Smooth muscle cell (in vitro differentiated cells): Measurements from ENCODE around the gene CFD. TPM values are rescaled to one million over a fixed set of nuclear protein-coding genes. Genes with fewer than 3 reads are reported as not detected.

Source experiments
- DNase-seq: peaks from one replicate; lab custom pipeline; 2025; ENCODE audit not compliant: unreplicated experiment; lab: John Stamatoyannopoulos, UW
- H2AFZ ChIP-seq: fragments of 200-600 bp; sonication (generic); 2 replicates; pipeline ENCODE4 v1.6.0; 2016; ENCODE audit warnings: antibody characterized with exemption, low read depth, mild to moderate bottlenecking
- H3F3A ChIP-seq: fragments of 200-600 bp; sonication (generic); 2 replicates; pipeline ENCODE4 v1.6.0; 2017; ENCODE audit warnings: antibody characterized with exemption, low read depth
- H3K27ac ChIP-seq: fragments of 200-600 bp; sonication (generic); 2 replicates; pipeline ENCODE4 v1.5.1; 2016; ENCODE audit warnings: low read depth, mild to moderate bottlenecking
- H3K27me3 ChIP-seq: fragments of 200-600 bp; sonication (generic); 2 replicates; pipeline ENCODE4 v1.6.1; 2016; ENCODE audit warnings: low read depth, mild to moderate bottlenecking
- H3K36me3 ChIP-seq: fragments of 200-600 bp; sonication (generic); 2 replicates; pipeline ENCODE4 v1.5.1; 2016; ENCODE audit warnings: low read depth
- H3K4me1 ChIP-seq: fragments of 200-600 bp; sonication (generic); 2 replicates; pipeline ENCODE4 v1.5.1; 2016; ENCODE audit warnings: low read depth
- H3K4me2 ChIP-seq: fragments of 200-600 bp; sonication (generic); 2 replicates; pipeline ENCODE4 v1.6.0; 2016; ENCODE audit warnings: mild to moderate bottlenecking
- H3K4me3 ChIP-seq: fragments of 200-600 bp; sonication (generic); 2 replicates; pipeline ENCODE4 v1.5.1; 2016; ENCODE audit warnings: mild to moderate bottlenecking
- H3K79me2 ChIP-seq: fragments of 200-600 bp; sonication (generic); 2 replicates; pipeline ENCODE4 v1.6.0; 2016; ENCODE audit warnings: low read depth, mild to moderate bottlenecking
- H3K9ac ChIP-seq: fragments of 200-600 bp; sonication (generic); 2 replicates; pipeline ENCODE4 v1.6.0; 2016; ENCODE audit warnings: low read depth
- H3K9me3 ChIP-seq: fragments of 200-600 bp; sonication (generic); replicated peaks from 2 replicates; pipeline ENCODE4 v1.5.1; 2016; ENCODE audit warnings: low read depth
- H4K20me1 ChIP-seq: fragments of 200-600 bp; sonication (generic); 2 replicates; pipeline ENCODE4 v1.6.0; 2016; ENCODE audit warnings: low read depth
- WGBS: methylation state at CpG from one replicate; pipeline ENCODE4 v1.1.7; 2016; ENCODE audit warnings: low lambda C conversion rate; 5-methylcytosine and 5-hydroxymethylcytosine counted together
- polyA plus RNA-seq: library from polyadenylated mRNA; unstranded; fragments of >200 nt; fragmentation: Nextera tagmentation; extraction: Ambion mirVana; gene quantifications from 2 replicates; pipeline ENCODE4 v1.2.1, GENCODE V29; 2016
- total RNA-seq: library from RNA; depleted of rRNA; stranded (reverse); fragments of >200 nt; gene quantifications from 2 replicates; pipeline ENCODE4 v1.2.3, GENCODE V29; 2014
- TF ChIP-seq, protein P1 (sequence below): fragments of 200-600 bp; sonication (generic); IDR thresholded peaks from 2 replicates; pipeline ENCODE4 v1.5.1; 2017; ENCODE audit warnings: borderline replicate concordance, mild to moderate bottlenecking, antibody characterized with exemption; ENCODE audit not compliant: insufficient read depth, poor library complexity, severe bottlenecking

The CFD gene
- total and polyA plus RNA-seq, 2 experiments from 2014 or later: 0.34 TPM; not detected in 1

DNA sequence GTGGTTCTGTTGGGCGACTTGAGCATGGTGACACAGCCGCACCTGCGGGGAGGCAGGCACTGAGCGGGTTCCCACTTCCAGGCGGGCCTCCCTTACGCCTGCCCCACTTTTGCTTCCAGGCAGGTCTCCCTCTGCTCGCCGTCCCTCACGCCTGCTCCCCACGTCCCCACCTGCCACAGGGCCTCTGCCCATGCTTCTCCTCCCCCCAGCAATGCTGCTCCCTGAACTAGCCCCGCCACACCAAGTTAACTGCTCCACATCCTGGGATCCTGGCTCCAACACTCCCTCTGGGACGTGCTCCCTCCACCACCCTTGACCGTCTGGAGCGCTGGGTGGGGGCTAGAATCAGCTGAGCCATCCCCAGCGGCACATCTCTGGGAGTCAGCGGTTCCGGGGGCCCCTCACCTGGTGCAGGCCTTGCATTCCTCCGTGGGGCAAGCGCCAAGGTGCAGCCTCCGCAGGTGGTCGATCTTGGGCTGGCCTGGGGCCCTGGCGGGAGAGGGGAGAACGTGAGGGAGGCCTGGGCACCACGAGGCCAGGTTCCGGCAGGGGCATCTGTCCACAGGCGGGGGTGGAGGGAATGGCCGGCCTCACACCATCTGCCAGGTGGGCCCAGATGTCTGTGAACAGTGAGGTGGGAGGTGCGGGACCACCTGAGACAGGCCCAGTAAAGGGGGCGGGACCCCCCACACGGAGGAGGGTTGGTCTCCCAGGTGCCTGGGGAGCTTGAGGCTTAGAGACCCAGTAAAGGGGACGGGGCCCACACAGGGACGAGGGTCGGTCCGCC is 9.2 kb downstream of the CFD start:
- Histone ChIP-seq H3K4me3 (no peak overlapping the region), H3F3A (no peaks in the 10 kb centered on the region), H3K79me2 (no peaks in the 10 kb centered on the region), H3K36me3 (no peaks in the 10 kb centered on the region), H3K4me2 (peak overlapping the region; percentile 8), H3K4me1 (no peaks in the 10 kb centered on the region), H3K27ac (peak overlapping the region; percentile 56), H2AFZ (no peak overlapping the region), H3K27me3 (no peaks in the 10 kb centered on the region), H4K20me1 (peaks cover 18% of the 10 kb centered on the region), H3K9me3 (no peaks in the 10 kb centered on the region), H3K9ac (no peak overlapping the region)
- WGBS: 95% methylated on average over 27 of the region's 34 CpGs
- DNase-seq: no peak
- TF ChIP-seq, protein P1, sequence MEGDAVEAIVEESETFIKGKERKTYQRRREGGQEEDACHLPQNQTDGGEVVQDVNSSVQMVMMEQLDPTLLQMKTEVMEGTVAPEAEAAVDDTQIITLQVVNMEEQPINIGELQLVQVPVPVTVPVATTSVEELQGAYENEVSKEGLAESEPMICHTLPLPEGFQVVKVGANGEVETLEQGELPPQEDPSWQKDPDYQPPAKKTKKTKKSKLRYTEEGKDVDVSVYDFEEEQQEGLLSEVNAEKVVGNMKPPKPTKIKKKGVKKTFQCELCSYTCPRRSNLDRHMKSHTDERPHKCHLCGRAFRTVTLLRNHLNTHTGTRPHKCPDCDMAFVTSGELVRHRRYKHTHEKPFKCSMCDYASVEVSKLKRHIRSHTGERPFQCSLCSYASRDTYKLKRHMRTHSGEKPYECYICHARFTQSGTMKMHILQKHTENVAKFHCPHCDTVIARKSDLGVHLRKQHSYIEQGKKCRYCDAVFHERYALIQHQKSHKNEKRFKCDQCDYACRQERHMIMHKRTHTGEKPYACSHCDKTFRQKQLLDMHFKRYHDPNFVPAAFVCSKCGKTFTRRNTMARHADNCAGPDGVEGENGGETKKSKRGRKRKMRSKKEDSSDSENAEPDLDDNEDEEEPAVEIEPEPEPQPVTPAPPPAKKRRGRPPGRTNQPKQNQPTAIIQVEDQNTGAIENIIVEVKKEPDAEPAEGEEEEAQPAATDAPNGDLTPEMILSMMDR: no peak

DNA sequence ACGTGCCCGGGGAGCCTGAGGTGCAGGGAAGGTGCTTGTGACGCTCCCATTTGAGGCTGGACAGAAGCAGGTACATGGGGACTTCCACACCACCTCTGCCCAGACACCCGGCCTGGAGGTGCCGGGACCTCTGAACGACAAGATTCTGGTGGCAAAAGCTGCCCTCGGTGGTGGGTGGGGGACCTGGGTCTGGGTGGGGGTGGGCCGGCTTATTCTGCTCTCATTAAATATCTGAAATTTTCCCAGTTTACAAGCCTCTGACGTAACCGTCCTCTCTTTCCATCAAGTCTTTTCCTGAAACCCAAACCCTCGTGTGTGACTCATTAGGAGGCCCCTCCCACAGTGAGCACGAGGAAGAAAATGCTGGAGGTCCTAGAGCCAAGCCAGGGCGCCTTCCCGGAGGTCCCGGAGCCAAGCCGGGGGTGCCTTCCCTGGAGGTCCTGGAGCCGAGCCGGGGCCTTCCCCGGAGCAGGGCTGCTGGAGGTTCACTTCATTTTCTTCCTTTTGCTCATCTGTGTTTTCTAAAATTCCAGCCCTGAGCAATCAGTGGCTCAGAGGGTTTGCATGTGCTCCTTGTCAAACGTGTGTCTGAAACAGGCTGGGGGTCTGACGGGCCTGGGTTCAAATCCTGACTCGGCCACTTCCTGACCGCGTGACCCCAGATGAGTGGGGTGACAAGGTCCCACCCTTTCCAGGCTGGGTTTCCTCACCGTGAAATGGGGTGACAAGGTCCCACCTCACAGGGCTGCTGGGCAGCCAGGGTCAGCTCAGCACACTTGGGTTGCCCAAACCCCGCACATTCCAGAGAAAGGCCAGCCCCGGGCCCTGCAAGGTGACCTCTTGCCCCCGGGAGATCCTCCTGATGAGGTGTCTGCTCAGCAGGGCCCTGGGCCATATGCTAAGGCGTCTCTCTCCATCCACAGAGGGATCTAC is 10.0 kb downstream of the CFD start:
- TF ChIP-seq, protein P1: no peak
- Histone ChIP-seq H3K27ac (peak overlapping the region; percentile 56), H3K27me3 (no peaks in the 10 kb centered on the region), H3K4me2 (peak overlapping the region; percentile 8), H3K9ac (no peak overlapping the region), H3K4me1 (no peaks in the 10 kb centered on the region), H3F3A (no peaks in the 10 kb centered on the region), H3K9me3 (no peaks in the 10 kb centered on the region), H3K4me3 (no peak overlapping the region), H3K36me3 (no peaks in the 10 kb centered on the region), H4K20me1 (peaks cover 18% of the 10 kb centered on the region), H2AFZ (no peak overlapping the region), H3K79me2 (no peaks in the 10 kb centered on the region)
- DNase-seq: peak; percentile 55
- WGBS: 49% methylated on average over 25 of the region's 29 CpGs

GRCh38 chr19:870314-870713 is 10.8 kb downstream of the CFD start:
- Histone ChIP-seq H3K79me2 (no peaks in the 10 kb centered on the region), H3K36me3 (no peaks in the 10 kb centered on the region), H3K27me3 (no peaks in the 10 kb centered on the region), H4K20me1 (peaks cover 18% of the 10 kb centered on the region), H3K9ac (no peak overlapping the region), H3K4me2 (no peak overlapping the region), H3K27ac (peak overlapping the region; percentile 56), H3K4me3 (no peak overlapping the region), H3F3A (no peaks in the 10 kb centered on the region), H3K4me1 (no peaks in the 10 kb centered on the region), H3K9me3 (no peaks in the 10 kb centered on the region), H2AFZ (no peak overlapping the region)
- DNase-seq: no peak
- 95% methylated on average over 8 of the region's 8 CpGs for WGBS
- TF ChIP-seq, protein P1: no peak
